Measurements from ENCODE around the gene DPYSL4.

The DPYSL4 gene

DNA sequence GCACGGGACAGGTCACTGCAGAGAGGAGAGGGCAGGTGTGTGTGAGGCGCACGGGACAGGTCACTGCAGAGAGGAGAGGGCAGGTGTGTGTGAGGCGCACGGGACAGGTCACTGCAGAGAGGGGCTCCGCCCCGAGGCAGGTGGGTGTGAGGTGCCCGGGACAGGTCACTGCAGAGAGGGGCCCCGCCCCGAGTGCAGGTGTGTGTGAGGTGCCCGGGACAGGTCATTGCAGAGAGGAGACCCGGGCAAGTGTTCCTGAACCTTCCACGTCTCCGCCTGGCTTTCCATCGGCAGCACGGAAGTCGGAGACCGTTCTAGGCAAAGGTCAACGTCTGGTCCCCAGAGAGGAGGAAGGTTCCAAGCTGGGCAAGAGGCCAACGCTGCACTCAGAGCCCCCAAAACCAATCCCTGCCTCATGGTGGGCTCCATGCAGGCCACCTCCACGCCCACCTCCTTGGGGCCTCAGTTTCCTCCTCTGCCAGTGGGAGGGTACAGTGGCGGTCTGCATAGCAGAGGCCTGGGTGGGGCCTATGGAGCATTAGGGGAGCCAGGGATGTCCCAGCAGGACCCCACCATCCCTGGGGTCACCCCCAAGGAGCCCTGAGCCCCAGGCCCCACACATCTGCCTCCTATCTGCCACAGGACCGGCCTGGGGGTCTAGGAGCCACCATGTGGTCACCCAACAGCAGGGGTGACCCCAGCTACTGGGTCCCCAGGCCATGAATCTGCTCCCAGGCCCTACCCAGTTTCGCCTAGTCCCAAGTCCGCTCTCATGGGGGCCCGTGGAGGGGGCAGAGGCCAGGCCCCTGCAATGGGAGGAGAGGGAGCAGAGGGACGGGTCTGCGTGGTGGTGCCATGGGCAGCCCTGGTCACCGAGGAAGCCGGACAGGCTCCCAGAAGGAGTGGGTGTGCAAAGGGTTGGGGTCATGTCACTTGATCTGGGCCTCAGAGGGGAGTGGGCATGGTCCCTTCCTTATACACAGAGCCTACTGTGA lies 64.0 kb downstream of the DPYSL4 start:
- DNase-seq (ENCODE audit: low read depth, low spot score) = no peak

DNA sequence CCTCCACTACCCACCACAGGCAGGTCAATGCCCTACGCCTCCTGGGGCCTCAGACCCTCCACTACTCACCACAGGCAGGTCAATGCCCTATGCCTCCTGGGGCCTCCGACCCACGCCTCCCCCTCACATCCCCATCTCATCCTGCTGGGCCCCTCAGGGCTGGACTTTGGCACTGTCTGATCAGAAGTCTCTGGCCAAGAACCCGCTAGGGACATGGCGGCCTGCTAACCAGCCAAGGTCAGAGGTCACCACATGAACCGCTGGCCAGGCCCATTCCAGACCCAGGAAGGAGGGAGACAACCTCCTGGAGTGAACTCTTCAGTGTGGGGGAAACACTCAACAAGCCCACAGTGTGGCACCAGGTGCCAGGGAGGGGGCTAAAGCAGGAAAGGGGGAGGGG lies 65.2 kb downstream of the DPYSL4 start:
- H3K27ac ChIP-seq = no peak overlapping the region
- DNase-seq (ENCODE audit: low read depth, low spot score) = no peak

More for the DNA sequence above, 64.0 kb downstream of the DPYSL4 start:
- H3K27ac ChIP-seq = no peak overlapping the region

DNA sequence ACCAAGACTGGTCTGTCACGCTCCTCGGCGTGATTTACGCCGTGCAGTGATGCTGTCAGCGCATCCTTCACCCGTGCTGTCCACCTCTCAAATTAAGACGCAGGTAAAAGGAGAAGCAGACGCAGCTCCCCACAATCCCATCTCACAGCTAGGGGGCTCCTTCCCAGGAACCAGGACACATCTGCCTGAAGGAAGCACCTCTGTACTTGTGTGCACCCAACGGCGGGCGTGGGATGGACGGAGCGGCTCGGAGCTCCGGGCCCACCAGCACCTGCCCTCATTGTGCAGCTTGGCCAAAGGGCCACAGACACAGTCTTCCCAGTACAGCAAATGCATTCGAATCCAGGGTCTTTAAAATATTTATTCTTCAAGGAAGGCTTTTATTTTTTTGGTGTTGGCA lies 65.7 kb downstream of the DPYSL4 start:
- DNase-seq (ENCODE audit: low read depth, low spot score) = no peak
- no peak overlapping the region for H3K27ac ChIP-seq

DNA sequence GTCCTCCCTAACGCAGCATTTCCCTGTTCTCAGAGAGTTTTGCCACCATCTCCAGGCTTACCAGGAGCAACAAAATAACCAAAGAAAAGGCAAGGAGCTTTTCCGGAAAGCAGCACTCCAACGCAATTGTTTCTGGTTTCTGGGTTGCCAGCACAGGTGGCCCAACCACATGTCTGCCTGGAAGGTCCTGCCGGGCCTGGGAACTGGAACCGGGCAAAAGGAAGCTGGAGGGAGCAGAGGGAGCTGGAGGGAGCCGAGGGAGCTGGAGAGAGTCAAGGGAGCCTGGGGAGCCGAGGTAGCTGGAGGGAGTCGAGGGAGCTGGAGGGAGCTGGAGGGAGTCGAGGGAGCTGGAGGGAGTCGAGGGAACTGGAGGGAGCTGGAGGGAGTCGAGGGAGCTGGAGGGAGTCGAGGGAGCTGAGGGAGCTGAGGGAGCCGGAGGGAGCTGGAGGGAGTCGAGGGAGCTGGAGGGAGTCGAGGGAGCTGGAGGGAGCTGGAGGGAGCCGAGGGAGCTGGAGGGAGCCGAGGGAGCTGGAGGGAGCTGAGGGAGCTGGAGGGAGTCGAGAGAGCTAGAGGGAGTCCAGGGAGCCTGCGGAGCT lies 66.4 kb downstream of the DPYSL4 start:
- no peak for DNase-seq (ENCODE audit: low read depth, low spot score)
- H3K27ac ChIP-seq = no peak overlapping the region

DNA sequence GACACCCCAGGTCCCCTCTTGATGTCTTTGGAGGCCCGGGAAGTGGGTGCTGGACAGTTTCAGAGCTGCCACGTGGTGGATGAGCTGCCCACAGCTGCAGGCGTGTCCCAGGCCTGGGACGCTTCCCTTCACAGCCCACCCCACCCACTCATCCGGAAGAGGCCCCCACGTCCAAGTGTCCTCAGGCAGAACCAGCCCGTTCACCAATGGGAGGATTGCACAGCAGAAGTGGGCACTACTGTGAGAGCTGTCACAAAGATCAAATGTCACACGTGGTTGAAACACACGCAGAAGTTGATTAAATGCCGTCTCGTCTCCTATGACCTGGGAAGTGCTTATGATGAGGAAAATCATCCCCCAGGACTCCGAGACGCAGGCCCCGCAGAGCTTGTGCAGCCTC lies 68.1 kb downstream of the DPYSL4 start:
- no peak for DNase-seq (ENCODE audit: low read depth, low spot score)
- no peak overlapping the region for H3K27ac ChIP-seq

Measured in epithelial cell of prostate (primary cell).